Subcutaneous adipose tissue (tissue), 4 donors: ENCODE data around the gene CAMSAP1. TPM values are rescaled to one million over a fixed set of nuclear protein-coding genes. Genes with fewer than 3 reads are reported as not detected.

Experiments
- CTCF ChIP-seq: fragments of 450-650 bp; IDR thresholded peaks from one replicate; pipeline ENCODE4 v1.5.1; 2016; ENCODE audit warnings: low read depth, mild to moderate bottlenecking, control low read depth, antibody characterized with exemption, moderate library complexity
- total RNA-seq, 4 donors: library from RNA; depleted of rRNA; stranded (reverse); fragments of >200 nt; gene quantifications; one replicate each; pipeline ENCODE4 v1.1.0, GENCODE V29; 2016

Gene CAMSAP1
- total RNA-seq, 4 donors from 2014 or later = 23.6 to 35.0 (median 24.1) TPM

DNA sequence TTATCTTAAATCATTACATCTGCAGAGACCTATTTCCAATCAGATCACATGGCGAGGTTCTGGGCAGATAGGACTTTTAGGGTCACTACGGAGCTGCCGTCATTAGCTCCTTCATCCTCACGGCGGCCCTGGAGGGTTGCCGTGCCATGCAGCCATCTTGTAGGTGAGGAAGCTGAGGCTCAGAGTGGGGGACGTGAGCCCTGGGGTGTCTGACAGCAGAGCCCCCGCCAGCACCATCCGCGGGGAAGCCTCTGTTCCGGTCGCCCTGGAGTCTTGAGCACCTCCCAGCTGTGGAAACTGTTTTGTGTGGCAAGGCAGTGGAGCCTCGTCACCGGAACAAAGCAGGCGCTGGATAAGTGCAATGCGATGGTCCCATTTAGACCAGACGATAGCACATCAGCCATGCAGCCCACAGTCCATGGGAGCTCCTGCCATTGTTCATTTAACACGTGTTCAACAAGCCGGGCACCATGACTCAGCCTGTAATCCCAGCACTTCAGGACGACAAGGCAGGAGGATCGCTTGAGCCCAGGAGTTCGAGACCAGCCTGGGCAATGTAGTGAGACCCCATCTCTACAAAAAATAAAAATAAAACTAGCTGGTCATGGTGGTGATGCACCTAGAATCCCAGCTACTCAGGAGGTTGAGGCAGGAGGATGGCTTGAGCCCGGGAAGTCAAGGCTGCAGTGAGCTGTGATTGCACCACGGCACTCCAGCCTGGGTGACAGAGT is 143.5 kb downstream of the CAMSAP1 start:
- no peak for TF ChIP-seq CTCF

DNA sequence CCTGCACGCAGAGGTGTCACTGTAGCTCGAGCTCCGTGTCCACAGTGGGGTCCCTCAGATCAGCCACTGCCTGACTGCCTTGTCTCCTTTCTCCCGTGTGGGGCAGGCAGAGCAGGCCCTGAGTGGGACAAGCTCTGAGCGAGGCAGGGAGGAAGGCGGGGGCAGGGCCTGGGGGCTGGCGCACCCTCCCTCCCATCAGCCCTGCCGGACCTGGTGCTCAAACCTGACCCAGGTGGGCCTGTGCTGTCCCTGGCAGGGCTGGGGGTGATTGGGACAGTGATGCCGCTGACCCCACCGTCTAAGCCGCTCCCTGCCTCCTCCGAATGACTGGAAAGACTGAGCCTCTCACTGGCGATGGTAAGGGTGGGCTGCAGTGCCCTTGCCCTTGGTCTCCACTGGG is 144.4 kb downstream of the CAMSAP1 start:
- no peak for TF ChIP-seq CTCF

DNA sequence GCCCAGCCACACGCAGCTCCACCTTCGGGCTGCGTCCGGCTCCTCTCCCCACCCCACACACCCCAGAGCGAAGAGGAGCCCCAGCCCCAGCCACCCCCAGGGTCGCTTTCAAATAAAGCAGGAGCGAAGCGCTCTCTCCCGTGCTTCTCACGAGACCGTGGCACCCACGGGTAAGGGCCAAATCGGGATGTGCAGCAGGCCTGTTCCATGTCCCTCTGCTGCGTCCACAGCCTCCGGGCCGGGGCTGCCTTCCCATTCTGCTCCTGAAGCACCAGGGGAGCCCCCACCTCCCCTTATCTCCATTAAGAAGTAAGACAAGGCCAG is 145.5 kb downstream of the CAMSAP1 start:
- TF ChIP-seq CTCF = no peak

DNA sequence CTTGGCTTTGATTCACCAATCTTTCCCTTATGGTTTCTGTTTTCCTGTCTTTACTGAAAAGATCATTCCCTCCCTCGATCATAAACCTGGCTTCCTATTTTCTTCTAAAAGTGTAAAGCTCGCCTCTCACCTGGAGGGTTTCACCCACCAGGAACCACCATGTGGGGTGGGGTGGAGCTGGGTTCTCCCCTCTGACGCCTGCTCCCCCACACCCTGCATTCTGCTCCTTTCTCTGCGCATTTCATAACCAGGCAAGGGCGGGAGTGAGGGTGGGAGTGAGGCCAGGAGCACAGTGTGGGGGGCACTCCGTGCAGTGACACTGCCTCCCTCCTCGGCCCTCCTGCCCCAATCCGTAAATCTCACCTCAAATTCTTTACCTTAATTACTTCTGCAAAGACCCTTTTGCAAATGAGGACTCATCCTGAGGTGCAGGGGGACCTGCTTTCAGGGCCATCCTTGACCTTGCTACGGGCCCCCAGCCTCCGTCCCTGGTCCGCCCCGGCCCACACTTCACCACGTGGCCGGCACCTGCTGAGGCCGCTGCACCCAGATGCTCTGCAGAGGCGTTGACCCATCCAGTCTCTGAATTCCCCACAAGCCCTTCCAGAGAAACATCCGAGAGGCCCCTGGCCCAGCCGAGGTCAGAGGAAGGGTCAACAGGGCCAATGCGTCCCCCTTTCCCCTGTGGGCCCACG is 146.0 kb downstream of the CAMSAP1 start:
- no peak for TF ChIP-seq CTCF

DNA sequence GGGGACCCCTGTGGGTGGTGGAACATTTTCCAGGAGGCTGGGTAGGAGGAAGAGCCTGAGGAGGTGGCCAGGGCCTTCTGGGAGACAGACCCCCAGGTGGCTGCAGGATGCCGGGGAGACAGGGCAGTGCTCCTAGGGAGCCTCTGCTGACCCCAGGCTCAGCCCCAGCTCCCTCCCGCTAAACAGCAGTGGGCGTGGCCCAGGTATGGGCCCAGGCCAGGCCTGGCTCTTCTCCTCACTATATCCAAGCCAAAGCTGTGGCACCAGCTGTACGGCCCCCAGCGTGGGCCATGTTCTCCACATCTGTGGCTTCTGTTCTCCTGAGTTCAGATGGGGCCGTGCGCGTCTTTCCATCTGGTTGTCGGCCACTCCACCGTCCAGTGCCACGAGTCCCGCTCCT is 146.9 kb downstream of the CAMSAP1 start:
- no peak for TF ChIP-seq CTCF

GRCh38 chr9:135759676-135760300 is 147.6 kb downstream of the CAMSAP1 start:
- TF ChIP-seq CTCF = no peak

GRCh38 chr9:135758870-135759269 is 148.5 kb downstream of the CAMSAP1 start:
- no peak for TF ChIP-seq CTCF

Other genes starting within 250 kb of the CAMSAP1 start
- not detected for gene LCN9, start 244.2 kb downstream of the CAMSAP1 start, total RNA-seq
- gene SOHLH1, start 208.1 kb downstream of the CAMSAP1 start, total RNA-seq = not detected
- gene KCNT1, start 205.4 kb downstream of the CAMSAP1 start, total RNA-seq = under 1 TPM in 2 of 4 donors, not detected in 2; 0.33 to 0.51 TPM
- gene UBAC1, start 53.8 kb upstream of the CAMSAP1 start, total RNA-seq = 10 to 100 TPM; 32.4 to 56.9 (median 51.2) TPM
- 10 to 100 TPM; 15.0 to 35.2 (median 20.7) TPM for gene NACC2, start 187.7 kb upstream of the CAMSAP1 start, total RNA-seq
- 10 to 100 TPM; 11.3 to 47.8 (median 19.6) TPM for gene TMEM250, start 211.3 kb upstream of the CAMSAP1 start, total RNA-seq